Measurements from ENCODE around the gene TMEM131.
"Not testable (repeated sequence)": the region's sequence is repeated elsewhere in the genome, so short reads cannot be mapped to it uniquely, and the experiment has no call there.

Gene TMEM131

DNA sequence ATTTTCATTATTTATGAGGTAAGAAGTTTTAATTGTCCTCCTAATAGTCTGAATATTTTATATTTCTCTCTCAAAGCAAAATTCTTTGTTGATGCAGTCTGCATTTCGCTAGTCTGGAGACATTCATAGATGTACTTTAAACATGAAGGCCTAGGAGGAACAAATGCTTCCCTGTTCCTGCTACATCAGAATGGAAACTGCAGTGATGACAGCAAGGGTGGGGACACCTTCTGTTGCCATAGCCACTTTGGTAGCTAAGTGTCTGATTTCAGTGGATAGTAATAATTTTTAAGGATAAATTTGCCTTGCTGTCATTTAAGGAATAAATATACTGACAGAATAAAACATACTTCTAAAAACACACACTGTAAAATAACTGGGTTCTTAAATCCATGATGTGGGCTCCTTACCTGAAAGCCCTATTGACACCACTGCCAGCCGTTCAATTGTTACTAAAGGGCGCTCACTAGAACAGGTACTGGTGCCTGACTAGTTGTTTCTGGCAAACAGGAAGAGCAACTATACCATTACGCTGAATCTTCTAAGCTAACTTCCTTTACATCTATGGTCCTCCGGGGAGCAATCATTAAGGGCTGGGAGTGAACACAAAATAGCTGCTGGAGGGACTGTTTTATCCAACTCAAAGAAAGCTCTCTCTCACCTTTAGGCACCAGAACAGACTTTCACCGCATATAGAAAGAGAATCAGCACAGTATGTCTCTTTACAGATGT is 88.2 kb downstream of the TMEM131 start:
- no peak for DNase-seq

DNA sequence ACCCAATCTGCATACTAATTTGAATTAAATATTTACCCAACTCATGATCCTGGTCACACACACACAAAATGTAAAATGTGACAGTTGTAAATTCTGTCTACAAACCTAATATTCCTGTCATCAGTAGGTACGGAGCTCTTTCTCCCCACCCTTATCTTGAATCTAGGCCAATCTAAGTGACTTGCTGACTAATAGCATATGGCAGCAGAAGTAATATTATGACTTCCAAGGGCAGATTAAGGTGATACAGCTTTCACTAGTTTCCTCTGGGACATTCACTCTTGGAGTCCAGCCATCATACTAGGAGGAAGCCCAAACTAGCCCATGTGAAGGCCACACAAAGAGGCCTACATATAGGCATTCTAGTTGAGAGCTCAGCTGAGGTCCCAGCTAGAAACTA is 89.4 kb downstream of the TMEM131 start:
- DNase-seq = no peak

DNA sequence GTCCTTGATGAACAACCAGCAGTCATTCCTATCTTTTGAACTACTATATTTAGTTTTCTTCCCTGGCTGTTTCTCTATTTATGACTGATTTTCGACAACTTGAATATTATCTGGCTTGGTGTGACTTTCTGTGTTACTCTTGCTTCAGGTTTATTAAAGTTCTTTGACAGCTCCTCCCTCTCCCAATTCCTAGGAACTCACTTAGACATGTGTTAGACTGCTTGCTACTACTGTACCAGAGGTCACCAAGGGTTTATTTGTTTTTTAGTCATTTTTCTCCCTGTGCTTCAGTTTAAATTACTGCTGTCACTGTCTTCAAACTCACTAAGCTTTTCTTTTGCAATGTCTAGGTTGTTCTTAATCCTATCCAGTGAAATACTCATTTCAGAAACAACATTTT is 90.5 kb downstream of the TMEM131 start:
- no peak for DNase-seq

DNA sequence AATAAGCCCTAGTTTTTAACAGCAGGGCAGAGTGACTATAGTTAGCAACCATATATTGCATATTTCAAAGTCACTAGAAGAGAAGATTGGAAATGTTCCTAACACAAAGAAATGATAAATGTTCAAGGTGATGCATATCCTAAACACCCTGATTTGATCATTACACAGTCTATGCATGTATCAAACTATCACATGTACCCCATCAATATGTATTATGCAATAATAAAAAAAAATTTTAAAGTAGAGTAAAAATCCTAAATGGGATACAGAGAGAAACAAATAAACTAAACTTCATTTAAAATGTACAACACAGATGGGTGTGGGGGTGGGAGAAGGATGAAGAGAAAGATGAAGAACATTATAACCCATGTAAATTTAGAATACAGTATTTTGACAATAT is 93.9 kb downstream of the TMEM131 start:
- no peak for DNase-seq

DNA sequence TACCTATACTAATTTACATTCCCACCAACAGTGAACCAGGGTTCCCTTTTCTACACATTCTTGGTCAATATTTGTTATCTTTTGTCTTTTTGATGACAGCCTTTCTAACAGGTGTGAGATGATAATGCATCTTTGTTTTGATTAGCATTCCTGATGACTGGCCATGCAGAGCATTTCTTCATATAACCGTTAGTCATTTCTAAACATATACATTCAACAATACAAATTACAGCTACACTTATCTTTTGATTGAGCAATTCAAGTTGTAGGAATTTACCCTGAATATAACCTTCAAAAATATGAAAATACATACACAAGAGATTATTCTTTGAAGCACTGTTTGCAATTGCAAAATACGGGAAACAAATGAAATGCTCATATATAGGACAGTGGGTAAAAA is 94.9 kb downstream of the TMEM131 start:
- no peak for DNase-seq

DNA sequence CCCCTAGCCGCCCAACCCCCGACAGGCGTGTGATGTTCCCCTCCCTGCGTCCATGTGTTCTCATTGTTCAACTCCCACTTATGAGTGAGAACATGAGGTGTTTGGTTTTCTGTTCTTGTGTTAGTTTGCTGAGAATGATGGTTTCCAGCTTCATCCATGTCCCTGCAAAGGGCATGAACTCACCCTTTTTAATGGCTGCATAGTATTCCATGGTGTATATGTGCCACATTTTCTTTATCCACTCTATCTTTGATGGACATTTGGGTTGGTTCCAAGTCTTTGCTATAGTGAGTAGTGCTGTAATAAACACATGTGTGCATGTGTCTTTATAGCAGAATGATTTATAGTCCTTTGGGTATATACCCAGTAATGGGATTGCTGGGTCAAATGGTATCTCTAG is 102.7 kb downstream of the TMEM131 start:
- DNase-seq = not testable (repeated sequence)

DNA sequence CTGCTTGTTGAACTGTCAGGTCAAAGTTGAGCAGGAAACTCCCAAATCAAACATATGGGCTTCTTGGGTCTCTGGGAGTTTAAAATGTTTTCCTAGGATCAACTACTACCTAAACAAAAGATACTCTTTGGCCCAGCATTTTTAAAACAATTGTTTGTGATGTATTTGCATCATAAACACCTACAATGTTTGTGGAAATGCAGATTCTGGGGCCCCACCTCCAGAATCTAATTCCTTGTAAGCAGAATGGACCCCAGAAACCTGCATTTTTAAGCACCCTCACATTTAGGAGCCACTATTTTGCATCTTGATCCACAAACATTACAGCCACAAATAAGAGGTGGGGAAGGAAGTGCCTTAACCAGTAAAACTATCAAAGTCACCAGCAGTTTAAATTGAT is 104.1 kb downstream of the TMEM131 start:
- no peak for DNase-seq

DNA sequence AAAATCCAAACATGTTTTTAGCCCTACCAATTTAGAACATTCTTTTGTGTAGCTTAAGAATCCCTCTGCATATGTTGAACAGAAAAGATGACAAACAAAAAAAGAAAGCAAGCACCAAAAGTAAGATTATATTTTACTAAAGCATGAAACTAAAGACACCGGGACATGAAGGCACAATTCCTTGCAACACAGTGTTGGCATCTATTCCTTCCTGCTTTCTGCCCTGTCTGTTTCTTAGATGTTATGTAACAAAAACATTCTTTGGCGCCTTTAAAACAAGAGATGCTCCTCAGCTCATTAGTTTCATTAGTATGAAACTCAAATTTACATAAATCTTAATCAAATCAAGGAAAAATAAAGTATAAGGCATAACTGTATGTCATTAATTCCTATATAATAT is 106.6 kb downstream of the TMEM131 start:
- no peak for DNase-seq

DNA sequence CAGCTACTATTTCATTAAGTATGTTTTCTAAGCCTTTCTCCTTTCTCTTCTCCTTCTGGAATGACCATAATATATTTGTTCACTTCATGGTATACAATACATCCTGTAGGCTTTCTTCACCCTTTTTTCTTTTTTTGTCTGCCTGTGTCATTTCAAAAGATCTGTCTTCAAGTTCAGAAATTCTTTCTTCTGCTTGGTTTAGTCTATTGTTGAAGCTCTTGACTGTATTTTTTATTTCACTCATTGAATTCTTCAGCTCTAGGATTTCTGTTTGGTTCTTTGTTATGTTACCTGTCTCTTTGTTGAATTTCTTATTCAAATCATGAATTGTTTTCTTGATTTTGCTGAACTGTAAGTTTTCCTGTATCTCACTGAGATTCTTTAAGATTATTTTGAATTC is 109.9 kb downstream of the TMEM131 start:
- no peak for DNase-seq

DNA sequence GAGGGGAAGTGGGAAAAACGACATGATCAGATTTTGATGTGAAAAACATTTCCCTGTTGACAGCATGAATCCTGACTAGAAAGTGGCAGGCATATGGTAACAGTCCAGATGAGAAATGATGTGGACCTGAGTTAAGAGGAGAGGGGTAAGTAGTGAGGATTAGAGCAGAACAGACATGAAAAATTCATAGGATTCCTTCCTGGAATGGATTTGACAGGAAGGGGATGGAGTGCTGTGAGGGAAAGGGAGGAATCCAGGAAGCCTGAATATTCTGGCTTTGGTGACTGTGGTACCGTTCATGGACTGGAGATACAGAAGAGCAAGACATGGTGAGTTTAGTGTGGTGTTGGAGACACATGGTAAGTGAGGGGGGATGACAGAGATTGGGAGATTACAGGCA is 115.4 kb downstream of the TMEM131 start:
- DNase-seq = no peak

DNA sequence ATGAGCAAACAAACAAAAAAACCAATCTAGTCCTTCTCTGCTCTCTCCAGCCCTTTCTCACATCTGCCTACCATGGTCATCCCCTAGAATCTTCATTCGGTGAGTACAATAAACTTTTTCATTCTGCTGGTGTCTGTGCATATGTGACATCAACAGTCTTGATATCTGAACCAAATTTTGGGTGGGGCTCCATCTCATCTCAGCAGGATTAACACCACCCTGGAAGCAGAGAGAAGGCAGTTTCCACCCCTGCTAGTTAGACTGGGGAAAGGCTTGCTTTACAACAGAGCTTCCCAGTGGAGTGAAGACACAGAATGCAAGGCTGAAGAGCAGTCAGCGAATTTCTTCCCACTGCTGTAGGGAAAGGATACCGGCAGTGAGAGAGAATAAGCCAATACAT is 116.9 kb downstream of the TMEM131 start:
- no peak for DNase-seq

DNA sequence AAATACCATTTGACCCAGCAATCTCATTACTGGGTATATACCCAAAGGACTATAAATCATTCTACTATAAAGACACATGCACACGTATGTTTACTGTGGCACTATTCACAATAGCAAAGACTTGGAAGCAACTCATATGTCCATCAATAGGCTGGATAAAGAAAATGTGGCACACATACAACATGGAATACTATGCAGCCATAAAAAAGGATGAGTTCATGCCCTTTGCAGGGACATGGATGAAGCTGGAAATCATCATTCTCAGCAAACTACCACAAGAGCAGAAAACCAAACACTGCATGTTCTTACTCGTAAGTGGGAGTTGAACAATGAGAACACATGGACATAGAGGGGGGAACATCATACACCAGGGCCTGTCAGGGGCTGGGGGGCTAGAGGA is 117.4 kb downstream of the TMEM131 start:
- not testable (repeated sequence) for DNase-seq

DNA sequence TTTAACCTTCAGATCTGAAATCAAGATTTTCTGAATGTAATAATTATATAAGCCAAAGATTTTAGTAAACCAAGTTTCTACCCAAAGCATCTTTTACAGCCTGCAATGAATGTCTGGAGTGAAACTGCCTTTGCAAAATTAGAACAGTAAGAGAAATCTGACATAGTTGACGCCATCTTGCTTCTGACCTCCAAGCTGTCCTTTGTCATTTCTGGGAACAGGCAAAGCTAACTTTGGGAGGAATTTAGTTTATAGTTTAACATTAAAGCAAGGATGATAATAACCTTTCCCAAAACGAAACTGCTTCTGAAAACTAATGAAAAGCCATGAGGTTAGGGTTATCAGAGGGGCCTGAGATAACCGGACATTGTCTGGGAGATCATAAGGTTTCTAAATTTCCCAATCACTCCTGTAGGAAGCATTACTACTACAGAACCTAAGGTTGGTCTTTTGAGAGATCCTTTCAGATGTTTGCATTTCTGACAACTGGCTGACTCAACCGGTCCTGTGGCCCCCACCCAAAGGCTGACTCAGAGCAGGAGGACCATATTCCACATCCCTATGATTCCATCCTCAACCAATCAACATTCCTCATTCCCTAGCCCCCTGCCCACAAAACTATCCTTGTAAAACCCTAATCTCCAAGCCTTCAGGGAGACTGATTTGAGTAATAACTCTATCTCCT is 124.5 kb downstream of the TMEM131 start:
- no peak for DNase-seq

DNA sequence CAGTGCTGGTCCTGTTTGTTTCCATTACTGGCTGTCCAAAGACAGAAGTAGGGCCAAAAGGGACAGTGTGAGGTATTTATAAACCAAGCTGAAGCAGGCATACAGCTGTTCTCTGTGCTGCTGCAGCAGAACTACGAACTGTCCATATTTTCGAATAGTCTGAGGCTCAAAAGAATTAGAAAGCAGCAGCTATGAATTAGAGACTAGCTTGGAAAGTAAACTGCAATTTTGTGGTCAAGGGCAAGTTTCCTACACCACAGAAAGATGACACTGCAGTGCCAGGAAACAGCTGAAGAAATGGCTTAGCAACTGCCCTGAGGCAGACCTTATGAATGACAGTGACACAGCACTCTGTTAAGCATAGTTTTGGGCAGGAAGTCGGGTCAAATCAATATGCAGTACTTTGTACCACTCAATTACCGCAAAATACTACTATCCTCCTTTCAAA is 125.3 kb downstream of the TMEM131 start:
- peak; percentile 96 for DNase-seq

DNA sequence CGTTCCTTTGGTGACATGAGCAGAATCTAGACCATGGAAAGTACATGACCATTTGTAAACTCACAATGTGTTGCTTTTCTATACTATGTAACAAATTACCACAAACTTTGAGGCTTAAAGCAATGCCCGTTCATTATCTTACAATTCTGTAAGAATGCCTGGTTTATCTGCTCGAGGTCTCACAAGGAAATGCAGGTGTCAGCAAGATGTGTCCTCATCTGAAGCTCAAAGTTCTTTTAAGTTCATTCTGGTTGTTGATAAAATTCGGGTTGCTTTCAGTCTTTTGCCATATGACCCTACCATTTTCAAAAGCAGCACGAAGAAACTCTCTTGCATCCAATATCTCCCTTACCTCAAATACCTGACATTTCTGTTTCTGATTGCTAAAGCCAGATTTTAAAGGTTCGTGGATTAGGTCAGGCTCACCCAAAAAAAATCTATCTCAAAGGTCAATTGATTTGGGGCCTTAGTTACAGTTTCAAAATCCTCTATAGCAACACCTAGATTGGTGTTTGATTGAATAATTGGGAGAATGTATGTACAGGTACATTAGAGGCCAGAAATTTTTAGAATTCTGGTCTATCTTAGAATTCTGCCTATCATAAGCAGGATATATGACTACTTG is 125.9 kb downstream of the TMEM131 start:
- DNase-seq = no peak

DNA sequence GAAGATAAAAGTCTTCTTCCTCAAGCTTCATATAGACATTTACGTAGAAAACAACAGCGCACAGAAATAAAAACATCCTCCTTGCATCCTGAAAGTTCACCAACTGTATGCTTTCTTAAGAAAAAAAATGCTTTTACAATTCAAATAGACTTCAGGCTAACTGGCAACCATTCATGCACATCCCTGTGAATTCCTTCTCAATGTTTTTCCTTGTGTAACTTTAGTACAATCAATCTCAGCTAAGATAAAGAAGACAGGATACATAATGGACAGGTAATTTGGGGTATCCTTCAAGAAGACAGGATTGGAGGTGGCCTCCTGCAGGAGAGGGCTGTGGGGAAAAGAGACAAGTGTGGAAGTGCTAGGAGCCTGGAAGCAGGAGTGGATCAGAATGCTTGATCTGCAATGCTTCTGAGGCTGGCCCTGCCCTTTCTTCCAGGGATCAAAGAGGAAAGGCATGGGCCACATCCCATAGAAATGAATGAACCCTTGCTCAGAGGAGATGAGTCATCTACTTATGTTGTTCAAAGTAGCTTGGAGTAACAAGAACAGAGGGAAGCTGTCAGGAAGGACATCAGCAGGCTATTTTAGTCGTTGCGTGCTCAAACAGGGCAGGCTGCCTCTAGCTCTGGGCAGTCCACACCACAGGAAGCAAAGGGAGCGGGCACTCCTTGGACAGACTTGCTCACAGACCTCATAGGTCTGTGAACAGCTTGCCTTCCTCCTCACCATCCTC is 126.6 kb downstream of the TMEM131 start:
- peak; percentile 77 for DNase-seq

DNA sequence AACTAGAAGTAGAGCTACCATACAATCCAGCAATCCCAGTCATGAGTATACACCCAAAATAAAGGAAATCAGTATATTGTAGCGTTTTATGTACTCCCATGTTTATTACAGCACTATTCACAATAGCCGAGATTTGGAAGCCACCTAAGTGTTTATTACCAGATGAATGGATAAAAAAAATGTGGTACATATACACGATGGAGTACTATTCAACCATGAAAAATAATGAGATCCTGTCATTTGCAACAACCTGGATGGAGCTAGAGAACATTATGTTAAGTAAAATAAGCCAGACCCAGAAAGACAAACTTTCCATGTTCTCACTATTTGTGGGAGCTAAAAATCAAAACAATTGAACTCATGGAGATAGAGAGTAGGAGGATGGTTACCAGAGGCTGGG is 131.9 kb downstream of the TMEM131 start:
- DNase-seq = no peak

DNA sequence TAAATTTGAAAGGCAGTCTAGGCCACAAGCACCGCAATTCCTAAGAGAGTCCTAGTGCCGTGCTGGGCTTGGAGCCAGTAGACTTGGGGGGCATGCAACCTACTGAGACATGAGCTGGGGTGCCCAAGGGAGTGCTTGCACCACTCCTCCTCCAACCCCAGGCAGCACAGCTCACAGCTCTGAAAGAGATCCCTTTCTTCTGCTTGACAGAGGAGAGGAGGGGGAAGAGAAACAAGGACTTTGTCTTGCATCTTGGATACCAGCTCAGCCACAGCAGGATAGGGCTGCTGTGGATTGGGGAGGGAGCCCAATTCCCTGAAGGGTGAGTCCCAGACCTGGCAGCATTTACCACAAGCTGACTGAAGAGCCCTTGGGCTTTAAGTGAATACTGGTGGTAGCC is 134.6 kb downstream of the TMEM131 start:
- no peak for DNase-seq

DNA sequence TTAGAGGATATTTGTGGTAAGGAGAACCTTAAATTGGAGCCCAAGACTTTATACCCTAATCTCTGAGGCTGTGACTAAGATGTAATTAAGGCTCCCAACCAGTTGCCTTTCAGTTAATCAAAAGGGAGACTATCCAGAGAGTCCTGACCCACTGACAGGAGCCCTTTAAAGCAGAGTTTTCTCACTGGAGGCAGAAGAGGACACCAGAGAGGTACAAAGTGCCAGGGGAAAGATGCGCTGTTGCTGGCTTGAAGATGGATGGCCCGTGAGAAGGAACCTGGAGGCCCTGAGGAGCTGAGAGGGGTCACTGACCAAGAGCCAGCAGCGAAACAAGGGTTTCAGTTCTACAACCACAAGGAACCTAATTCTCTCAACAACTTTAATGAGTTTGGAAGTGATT is 137.3 kb downstream of the TMEM131 start:
- DNase-seq = no peak

DNA sequence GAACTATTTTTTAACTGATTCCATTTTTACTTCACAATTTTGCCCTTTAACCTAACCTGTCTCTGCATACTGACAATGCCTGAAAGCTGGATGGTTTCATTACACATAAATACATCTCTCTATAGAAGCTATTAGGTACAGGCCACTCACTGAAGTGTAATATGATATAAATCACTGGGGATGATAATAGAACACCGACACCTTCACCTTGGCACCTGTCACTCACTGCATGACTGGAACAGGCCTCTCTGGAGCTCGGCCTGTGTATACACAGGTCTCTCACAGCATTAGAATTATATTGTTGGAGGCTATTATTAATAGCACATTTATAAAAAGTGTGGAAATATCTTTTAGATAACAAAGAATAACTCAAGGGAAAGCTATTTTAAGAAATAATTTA is 138.2 kb downstream of the TMEM131 start:
- DNase-seq = no peak

DNA sequence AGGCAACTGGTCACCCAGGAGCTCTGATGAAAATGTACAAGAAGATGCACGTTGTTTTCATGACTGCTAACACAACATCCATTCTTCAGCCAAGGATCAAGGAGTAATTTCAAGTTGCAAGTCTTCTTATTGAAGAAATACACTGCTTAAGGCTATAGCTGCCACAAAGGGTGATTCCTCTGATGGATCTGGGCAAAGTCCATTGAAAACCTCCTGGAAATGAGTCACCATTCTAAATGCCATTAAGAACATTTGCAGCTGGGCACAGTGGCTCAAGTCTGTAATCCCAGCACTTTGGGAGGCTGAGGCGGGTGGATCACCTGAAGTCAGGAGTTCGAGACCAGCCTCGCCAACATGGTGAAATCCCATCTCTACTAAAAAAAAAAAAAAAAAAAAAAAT is 142.7 kb downstream of the TMEM131 start:
- DNase-seq = not testable (repeated sequence)

DNA sequence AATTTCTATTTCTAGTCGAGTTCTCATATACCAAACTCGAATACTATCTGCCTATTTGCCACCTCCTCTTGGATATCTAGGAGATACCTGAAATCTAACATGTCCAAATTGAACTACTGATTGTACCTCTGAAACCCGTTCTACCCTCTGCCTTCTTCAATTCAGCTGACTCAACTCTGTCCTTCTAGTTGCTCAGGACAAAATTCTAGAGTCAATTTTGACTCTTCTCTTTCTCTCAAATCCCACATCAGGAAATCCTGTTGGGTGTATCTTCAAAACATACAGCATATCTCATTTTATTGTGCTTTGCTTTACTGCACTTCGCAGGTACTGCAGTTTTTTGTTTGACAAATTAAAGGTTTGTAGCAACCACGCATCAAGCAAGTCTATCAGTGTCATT is 144.6 kb downstream of the TMEM131 start:
- DNase-seq = no peak

DNA sequence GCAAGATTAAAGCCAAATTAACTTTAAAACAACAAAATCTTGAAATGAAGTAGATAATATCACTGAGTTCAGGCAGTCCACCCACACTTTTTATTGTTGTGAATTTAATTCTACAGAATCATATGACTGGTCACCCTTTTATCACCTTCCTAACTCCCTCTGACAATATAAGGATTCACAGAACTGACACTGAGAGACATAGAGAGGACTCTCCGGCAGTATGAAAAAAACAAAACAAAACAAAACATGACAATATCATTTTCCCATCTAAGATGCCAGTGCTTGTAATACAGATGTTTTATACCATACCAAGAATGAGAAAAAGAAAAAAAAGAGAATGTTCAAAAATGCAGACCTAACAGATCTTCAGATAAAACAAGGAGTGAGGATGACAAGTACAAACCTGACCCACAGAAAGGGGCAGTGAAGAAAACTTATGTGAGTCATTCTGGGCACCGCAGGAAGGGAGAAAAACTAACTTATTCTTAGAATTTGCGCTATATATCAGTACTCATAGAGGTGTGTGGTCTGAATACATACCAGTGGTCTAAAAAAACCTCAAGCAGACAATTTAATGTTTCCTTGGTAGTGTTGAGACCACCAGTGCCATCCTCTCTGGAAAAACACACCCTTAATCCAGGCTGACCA is 145.7 kb downstream of the TMEM131 start:
- peak; percentile 69 for DNase-seq
